GM21528 (cell line): ENCODE results near the gene TBC1D26.
"Not testable (repeated sequence)": the region's sequence is repeated elsewhere in the genome, so short reads cannot be mapped to it uniquely, and the experiment has no call there.

Source experiments
- ATAC-seq: cut with Tn5 transposase; IDR thresholded peaks from one replicate; pipeline ENCODE4 v1.9.1; 2021; ENCODE audit warnings: mild to moderate bottlenecking, moderate library complexity; ENCODE audit not compliant: unreplicated experiment, low FRiP score

TBC1D26 gene

GRCh38 chr17:15742051-15742795, 10.1 kb downstream of the TBC1D26 start:
- no peak for ATAC-seq

GRCh38 chr17:15742921-15743320, 10.8 kb downstream of the TBC1D26 start:
- ATAC-seq: no peak

GRCh38 chr17:15744074-15744676, 12.1 kb downstream of the TBC1D26 start:
- ATAC-seq: no peak

DNA sequence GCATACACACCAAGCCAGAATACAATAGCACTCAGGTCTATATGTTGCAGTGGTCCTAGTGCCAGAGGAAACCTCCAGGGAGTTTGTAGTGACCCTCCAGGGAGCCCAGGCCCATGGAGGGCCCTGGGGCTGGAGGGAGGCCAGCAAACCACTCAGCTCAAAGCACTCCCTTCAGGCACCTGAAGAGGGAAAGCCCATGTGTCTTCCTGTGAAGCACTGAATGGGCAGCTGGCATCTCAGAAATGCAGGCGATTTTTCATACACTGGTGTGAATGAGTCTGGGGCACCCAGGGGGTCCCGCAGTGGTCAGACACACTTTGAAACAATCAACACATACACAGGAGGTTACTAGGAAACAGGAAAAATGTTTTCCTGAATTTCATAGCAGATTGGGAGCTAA, 12.8 kb downstream of the TBC1D26 start:
- no peak for ATAC-seq

DNA sequence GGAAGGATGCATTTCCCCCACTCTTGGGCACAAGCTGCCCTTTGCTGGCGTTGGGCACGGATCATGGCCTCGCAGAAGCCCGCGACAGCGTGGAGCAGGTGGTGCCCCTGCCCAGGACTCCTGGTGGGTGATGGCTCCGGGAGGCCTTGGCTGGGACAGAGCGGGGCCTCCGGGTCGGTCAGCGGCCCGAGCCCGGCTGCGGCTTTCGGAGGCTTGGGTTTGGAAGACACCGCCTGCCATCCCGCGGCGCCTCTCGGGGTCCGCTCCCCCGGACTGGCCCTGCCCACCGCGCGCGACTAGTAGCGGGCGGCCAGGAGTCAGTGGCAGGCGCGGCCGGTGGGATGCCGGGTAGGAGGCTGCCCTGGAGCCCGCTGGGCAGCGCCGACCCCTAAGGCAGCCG, 17.3 kb downstream of the TBC1D26 start:
- not testable (repeated sequence) for ATAC-seq

DNA sequence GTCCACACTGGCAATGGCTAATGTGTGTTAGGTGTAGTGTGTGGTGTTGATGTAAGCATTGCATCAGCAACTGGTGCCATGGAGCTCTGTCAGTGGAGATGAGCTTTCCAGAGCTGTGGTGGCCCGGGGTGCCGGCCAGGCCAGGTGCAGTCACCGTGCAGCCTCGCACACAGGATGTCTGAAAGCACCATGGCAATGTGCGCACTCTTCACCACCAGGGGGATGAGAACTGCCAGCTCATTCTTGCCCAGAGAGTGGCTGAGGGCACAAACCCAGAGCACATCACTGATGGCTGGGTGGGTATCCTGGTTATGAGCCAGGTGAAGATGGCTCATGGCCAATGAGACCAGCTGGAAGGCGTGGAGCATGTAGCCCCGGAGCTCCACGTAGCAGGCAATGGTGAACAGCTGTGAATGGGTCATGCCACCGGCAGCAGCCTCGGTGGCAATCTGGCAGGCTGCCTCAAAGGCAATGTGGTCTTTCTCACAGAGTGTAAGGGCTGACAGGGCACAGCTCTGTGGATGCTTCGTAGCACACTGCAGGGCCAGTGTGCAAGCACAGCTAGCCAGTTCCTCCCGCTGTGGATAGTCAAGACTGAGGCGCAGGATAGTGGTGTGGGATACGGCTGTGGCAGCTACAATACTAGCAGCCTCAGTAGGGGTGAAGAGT, 36.9 kb downstream of the TBC1D26 start:
- not testable (repeated sequence) for ATAC-seq

DNA sequence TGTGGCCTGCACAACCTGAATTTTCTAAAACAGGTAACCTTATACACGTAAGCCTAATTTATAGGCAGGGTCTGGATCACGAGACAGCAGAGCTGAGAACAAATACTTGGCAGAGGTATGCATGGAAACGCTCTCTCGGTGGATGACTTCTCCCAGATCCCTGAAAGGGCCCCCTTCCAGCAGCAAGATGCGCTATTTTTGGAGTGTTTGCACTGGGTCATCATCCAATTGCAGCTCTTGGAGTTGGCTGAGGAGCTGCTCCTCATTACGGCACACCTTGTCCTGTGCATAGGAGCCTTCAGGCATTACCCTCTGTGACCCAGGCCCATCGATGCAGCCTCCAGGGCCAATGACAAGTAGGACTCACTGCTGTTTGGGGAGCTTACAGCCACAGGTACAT, 38.6 kb downstream of the TBC1D26 start:
- not testable (repeated sequence) for ATAC-seq

- no peak for ATAC-seq
These were observed 44.8 kb downstream of the TBC1D26 start for GRCh38 chr17:15776871-15777270.

DNA sequence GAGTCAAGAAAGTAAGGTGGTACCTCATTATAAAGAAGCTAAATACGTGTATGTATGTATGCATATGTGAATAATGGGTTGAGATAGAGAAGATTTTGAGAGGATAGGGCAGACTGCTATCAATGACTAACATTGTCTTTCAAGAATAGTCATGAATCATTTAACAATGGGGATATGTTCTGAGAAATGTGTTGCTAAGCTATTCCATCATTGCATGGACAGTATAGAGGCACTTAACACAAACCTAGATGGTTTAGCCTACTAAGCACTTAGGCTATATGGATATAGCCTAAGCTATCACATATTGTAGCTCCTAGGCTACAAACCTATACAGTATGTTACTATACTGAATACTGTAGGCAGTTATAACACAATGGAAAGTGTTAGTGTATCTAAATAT, 45.2 kb downstream of the TBC1D26 start:
- ATAC-seq: no peak

- no peak for ATAC-seq
These were observed 45.6 kb downstream of the TBC1D26 start for GRCh38 chr17:15777717-15778116.

GRCh38 chr17:15779119-15779518, 47.0 kb downstream of the TBC1D26 start:
- no peak for ATAC-seq

GRCh38 chr17:15780188-15780587, 48.1 kb downstream of the TBC1D26 start:
- no peak for ATAC-seq

GRCh38 chr17:15782866-15783265, 50.8 kb downstream of the TBC1D26 start:
- ATAC-seq: no peak

DNA sequence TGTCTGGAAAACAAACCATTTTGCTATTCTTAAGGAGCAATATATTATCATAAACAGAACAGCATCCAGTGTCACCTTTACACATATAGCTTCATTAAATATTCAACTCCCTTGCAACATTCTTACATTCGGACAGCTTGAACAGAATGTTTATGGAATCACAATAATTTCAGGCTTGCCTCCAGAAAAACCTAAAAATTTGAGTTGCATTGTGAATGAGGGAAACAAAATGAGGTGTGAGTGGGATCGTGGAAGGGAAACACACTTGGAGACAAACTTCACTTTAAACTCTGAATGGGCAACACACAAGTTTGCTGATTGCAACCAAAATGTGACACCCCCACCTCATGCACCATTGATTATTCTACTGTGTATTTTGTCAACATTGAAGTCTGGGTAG, 51.4 kb downstream of the TBC1D26 start:
- ATAC-seq: no peak

- not testable (repeated sequence) for ATAC-seq
These were observed 52.3 kb downstream of the TBC1D26 start for GRCh38 chr17:15784351-15784750.

- ATAC-seq: not testable (repeated sequence)
These were observed 55.4 kb downstream of the TBC1D26 start for GRCh38 chr17:15787363-15788075.

- not testable (repeated sequence) for ATAC-seq
These were observed 56.3 kb downstream of the TBC1D26 start for GRCh38 chr17:15788365-15788764.
